Esophagus muscularis mucosa (tissue), 4 donors: ENCODE measurements around the gene UNC5CL. TPM values are rescaled to one million over a fixed set of nuclear protein-coding genes. Genes with fewer than 3 reads are reported as not detected.
A peak's percentile ranks its signal among the peaks of the same experiment; 100 is the strongest.

ENCODE experiments used
- DNase-seq: peaks from one replicate; pipeline ENCODE4 v3.0.0-alpha.2; 2017; ENCODE audit errors: extremely low spot score
- H3K27ac ChIP-seq, 4 donors: fragments of 200-600 bp; sonication (generic); replicated peaks in 1 of 4; 1 replicate in 3 of 4; 2 replicates in 1 of 4; pipeline ENCODE4 v1.5.1; 2016 to 2019; ENCODE audit warnings: mild to moderate bottlenecking in 1 of 4
- H3K27me3 ChIP-seq, 4 donors: fragments of 200-600 bp; sonication (generic); one replicate each; pipeline versions ENCODE4 v1.5.1 to v1.6.0; 2016 to 2019
- H3K36me3 ChIP-seq, 4 donors: fragments of 200-600 bp; sonication (generic); one replicate each; pipeline ENCODE4 v1.5.1; 2016 to 2019
- H3K4me1 ChIP-seq, 4 donors: fragments of 200-600 bp; sonication (generic); one replicate each; pipeline ENCODE4 v1.5.1; 2016 to 2019
- H3K4me3 ChIP-seq, 4 donors: fragments of 200-600 bp; sonication (generic); 1 replicate in 2 of 4; 2 replicates in 2 of 4; pipeline ENCODE4 v1.5.1; 2016 to 2019; ENCODE audit warnings: mild to moderate bottlenecking in 4 of 4, moderate library complexity in 1 of 4
- H3K9me3 ChIP-seq, 4 donors: fragments of 200-600 bp; sonication (generic); 1 replicate in 3 of 4; 2 replicates in 1 of 4; pipeline ENCODE4 v1.5.1; 2016 to 2019
- CTCF ChIP-seq, 3 experiments: fragments of 200-600 bp in 2 of 3; fragments of 450-650 bp in 1 of 3; sonication (generic) in 2 of 3; IDR thresholded peaks; one replicate each; pipeline ENCODE4 v1.5.1; 2017 to 2019; ENCODE audit warnings: antibody characterized with exemption in 3 of 3, mild to moderate bottlenecking in 2 of 3, moderate library complexity in 1 of 3
- EP300 ChIP-seq: sonication (generic); formaldehyde crosslinking; IDR thresholded peaks from one replicate; pipeline ENCODE4 v1.6.1; 2017; ENCODE audit warnings: antibody characterized with exemption
- POLR2A ChIP-seq: fragments of 450-650 bp; IDR thresholded peaks from one replicate; pipeline ENCODE4 v1.6.1; 2017; ENCODE audit warnings: antibody characterized with exemption, moderate library complexity, mild to moderate bottlenecking, low read depth
- POLR2AphosphoS5 ChIP-seq, 2 donors: sonication (generic); formaldehyde crosslinking; IDR thresholded peaks; one replicate each; pipeline ENCODE4 v1.6.1; 2017; ENCODE audit warnings: antibody characterized with exemption in 2 of 2
- WGBS: methylation state at CpG from one replicate; pipeline ENCODE4 v1.1.5; 2018; 5-methylcytosine and 5-hydroxymethylcytosine counted together
- intact Hi-C: fragments of 100-400 bp; cut with DNase I; formaldehyde crosslinking; loops from one replicate; pipeline ENCODE4 v1.15.1; 2023
- total RNA-seq, 4 donors: library from RNA; depleted of rRNA; stranded (reverse); fragments of >200 nt; gene quantifications; one replicate each; pipeline versions ENCODE4 v1.1.0 to v1.2.1, GENCODE V29; 2016

UNC5CL gene
- total RNA-seq, 4 donors from 2014 or later = 0.33 to 0.83 (median 0.60) TPM

- TF ChIP-seq POLR2AphosphoS5 (IDR thresholded peaks at IDR 0.05) (no peak), EP300 (no peak), CTCF (IDR thresholded peaks at IDR 0.05) (no peak)
- intact Hi-C loops = no loop called here
- H3K4me3 ChIP-seq = no peak overlapping the region
- no peaks in the 10 kb centered on the region for H3K27me3 ChIP-seq
- 94% methylated on average over 11 of the region's 13 CpGs for WGBS
- no peak for DNase-seq
- peaks cover 0 to 4% (median 2%) of the 10 kb centered on the region in 4 donors for H3K4me1 ChIP-seq
- H3K9me3 ChIP-seq = no peaks in the 10 kb centered on the region
- no peak overlapping the region for H3K27ac ChIP-seq
- H3K36me3 ChIP-seq = no peaks in the 10 kb centered on the region
Observed at GRCh38 chr6:41033776-41034175, 5.2 kb downstream of the UNC5CL start.

GRCh38 chr6:41032830-41033229 lies 6.2 kb downstream of the UNC5CL start:
- WGBS = 90% methylated on average over 15 of the region's 15 CpGs
- Histone ChIP-seq H3K27me3 (no peaks in the 10 kb centered on the region), H3K9me3 (no peaks in the 10 kb centered on the region), H3K27ac (no peak overlapping the region), H3K4me1 (peaks cover 5 to 13% (median 11%) of the 10 kb centered on the region in 4 donors), H3K4me3 (no peak overlapping the region), H3K36me3 (no peaks in the 10 kb centered on the region)
- no peak for TF ChIP-seq POLR2AphosphoS5 (IDR thresholded peaks at IDR 0.05)
- no peak for TF ChIP-seq POLR2A
- no peak for TF ChIP-seq CTCF (IDR thresholded peaks at IDR 0.05)
- intact Hi-C loops = no loop called here
- DNase-seq = no peak

GRCh38 chr6:41028561-41029412 lies 10.2 kb downstream of the UNC5CL start:
- 58% methylated on average over 9 of the region's 13 CpGs for WGBS
- Histone ChIP-seq H3K27ac (peak overlapping the region; percentile 46 to 79 (median 71)), H3K9me3 (no peaks in the 10 kb centered on the region), H3K4me1 (peaks cover 12 to 23% (median 19%) of the 10 kb centered on the region in 4 donors), H3K4me3 (peak overlapping the region; percentile 59 to 62 (median 60)), H3K27me3 (no peaks in the 10 kb centered on the region), H3K36me3 (no peaks in the 10 kb centered on the region)
- TF ChIP-seq POLR2AphosphoS5 (IDR thresholded peaks at IDR 0.05) (no peak), EP300 (no peak), POLR2A (no peak), CTCF (IDR thresholded peaks at IDR 0.05) (no peak)
- DNase-seq = no peak
- intact Hi-C loops = loop anchor here (5.0 to 10.0 kb wide), 3 partner anchors 39 to 1684 kb away; no protein-coding TSS in a partner anchor

GRCh38 chr6:41027799-41028560 lies 11.0 kb downstream of the UNC5CL start:
- H3K27ac ChIP-seq = peak overlapping the region; percentile 46 to 79 (median 71)
- no peak for TF ChIP-seq EP300
- TF ChIP-seq CTCF (IDR thresholded peaks at IDR 0.05) = peak; percentile 97 to 100 (median 99)
- TF ChIP-seq POLR2AphosphoS5 (IDR thresholded peaks at IDR 0.05) = peak in 1 of 2 donors; percentile 69
- TF ChIP-seq POLR2A = no peak

More at GRCh38 chr6:41027799-41028560, 11.0 kb downstream of the UNC5CL start:
- peak overlapping the region; percentile 59 to 62 (median 60) for H3K4me3 ChIP-seq
- no peaks in the 10 kb centered on the region for H3K27me3 ChIP-seq
- whole genome bisulfite sequencing = 17% methylated on average over 14 of the region's 45 CpGs
- H3K9me3 ChIP-seq = no peaks in the 10 kb centered on the region
- intact Hi-C loops = loop anchor here (5.0 to 10.0 kb wide), 3 partner anchors 39 to 1683 kb away; no protein-coding TSS in a partner anchor
- H3K36me3 ChIP-seq = no peaks in the 10 kb centered on the region
- peak; percentile 94 for DNase-seq
- H3K4me1 ChIP-seq = peaks cover 12 to 23% (median 19%) of the 10 kb centered on the region in 4 donors
